ENCODE data around the gene SLC6A15. TPM values are rescaled to one million over a fixed set of nuclear protein-coding genes. Genes with fewer than 3 reads are reported as not detected.

The SLC6A15 gene
- total and polyA plus RNA-seq, 2 of the 13 experiments (the other 11 are each of a cell fraction or from before 2014, with no cell fraction given): not detected

- TF ChIP-seq TCF12 (IDR thresholded peaks at IDR 0.05) (no peak), TCF12 (CRISPR knock-in tag; IDR thresholded peaks at IDR 0.05) (no peak), ZNF768 (CRISPR knock-in tag; IDR thresholded peaks at IDR 0.05) (no peak), ZNF260 (CRISPR knock-in tag; IDR thresholded peaks at IDR 0.05; ENCODE audit: borderline replicate concordance, low read depth) (no peak), ZNF354B (CRISPR knock-in tag; IDR thresholded peaks at IDR 0.05) (no peak), SRSF4 (IDR thresholded peaks at IDR 0.05; ENCODE audit: low read depth, low read length, poor library complexity, severe bottlenecking) (no peak), ZBTB25 (CRISPR knock-in tag; IDR thresholded peaks at IDR 0.05) (no peak)
- FAIRE-seq (no peak), DNase-seq (ENCODE audit: low spot score) (no peak), ATAC-seq (no peak)
- Histone ChIP-seq H3K4me2 (ENCODE audit: low read depth, low read length) (no peak overlapping the region), H4K20me1 (ENCODE audit: insufficient read depth, low read length) (no peaks in the 10 kb centered on the region), H3K27ac (ENCODE audit: extremely low read length, insufficient read depth, low read length) (no peak overlapping the region), H2AFZ (ENCODE audit: low read length) (no peak overlapping the region), H3K4me3 (replicated peaks in 1 of 3; ENCODE audit: insufficient read depth in 1 of 3, low read depth in 2 of 3, low read length in 3 of 3) (no peak overlapping the region), H3K4me1 (ENCODE audit: insufficient read depth, low read length) (no peaks in the 10 kb centered on the region), H3K36me3 (replicated peaks in 1 of 2; ENCODE audit: control insufficient read depth in 1 of 2, insufficient read depth in 2 of 2, low read length in 2 of 2) (no peaks in the 10 kb centered on the region), H3K79me2 (ENCODE audit: insufficient read depth, low read length) (no peaks in the 10 kb centered on the region), H3K27me3 (ENCODE audit: control insufficient read depth in 1 of 2, insufficient read depth in 2 of 2, low read length in 2 of 2) (no peaks in the 10 kb centered on the region), H3K9ac (ENCODE audit: insufficient read depth, low read depth, low read length) (no peak overlapping the region), H3K9me3 (ENCODE audit: low read length) (no peaks in the 10 kb centered on the region)
- in situ Hi-C loops (cut with HindIII; ENCODE audit: extremely low pct_ligation_motif_present, low pct_unique_long_range_greater_than_20kb) (no loop called here), intact Hi-C loops (cut with micrococcal nuclease; ENCODE audit: unreplicated experiment) (no loop called here)
- BruUV-seq (replicated peaks): no TSS peak
- CTCF ChIA-PET (ENCODE audit: low intra/inter-chr PET ratio, low total read pairs): no interaction called here
- WGBS (ENCODE audit: low lambda C conversion rate): 1% methylated on average over 2 of the region's 2 CpGs
- POLR2A ChIA-PET: no interaction called here
These were observed 53.8 kb downstream of the SLC6A15 start for GRCh38 chr12:84858796-84859195.

GRCh38 chr12:84857525-84858208 is 54.9 kb downstream of the SLC6A15 start:
- Histone ChIP-seq H3K4me3 (replicated peaks in 1 of 3; ENCODE audit: insufficient read depth in 1 of 3, low read depth in 2 of 3, low read length in 3 of 3) (no peak overlapping the region), H3K4me2 (ENCODE audit: low read depth, low read length) (no peak overlapping the region), H3K27me3 (ENCODE audit: control insufficient read depth in 1 of 2, insufficient read depth in 2 of 2, low read length in 2 of 2) (no peaks in the 10 kb centered on the region), H3K9me3 (ENCODE audit: low read length) (no peaks in the 10 kb centered on the region), H3K27ac (ENCODE audit: extremely low read length, insufficient read depth, low read length) (no peak overlapping the region), H3K9ac (ENCODE audit: insufficient read depth, low read depth, low read length) (no peak overlapping the region), H3K36me3 (replicated peaks in 1 of 2; ENCODE audit: control insufficient read depth in 1 of 2, insufficient read depth in 2 of 2, low read length in 2 of 2) (no peaks in the 10 kb centered on the region), H3K79me2 (ENCODE audit: insufficient read depth, low read length) (no peaks in the 10 kb centered on the region), H3K4me1 (ENCODE audit: insufficient read depth, low read length) (no peaks in the 10 kb centered on the region), H4K20me1 (ENCODE audit: insufficient read depth, low read length) (no peaks in the 10 kb centered on the region), H2AFZ (ENCODE audit: low read length) (no peak overlapping the region)
- ATAC-seq: no peak
- intact Hi-C loops (cut with micrococcal nuclease; ENCODE audit: unreplicated experiment) (no loop called here), in situ Hi-C loops (cut with HindIII; ENCODE audit: extremely low pct_ligation_motif_present, low pct_unique_long_range_greater_than_20kb) (no loop called here)
- DNase-seq (ENCODE audit: low spot score): no peak
- ChIA-PET POLR2A (no interaction called here), CTCF (ENCODE audit: low intra/inter-chr PET ratio, low total read pairs) (no interaction called here)
- FAIRE-seq: no peak
- WGBS (ENCODE audit: low lambda C conversion rate): 0% methylated on average over 2 of the region's 2 CpGs
- BruUV-seq (replicated peaks): no TSS peak
- TF ChIP-seq HDAC1 (CRISPR knock-in tag; IDR thresholded peaks at IDR 0.05) (no peak), PBX2 (CRISPR knock-in tag; IDR thresholded peaks at IDR 0.05) (no peak), PBX3 (CRISPR knock-in tag; IDR thresholded peaks at IDR 0.05; ENCODE audit: borderline replicate concordance) (no peak), NBN (conservative IDR thresholded peaks at IDR 0.05) (no peak), STAG1 (CRISPR knock-in tag; IDR thresholded peaks at IDR 0.05) (no peak), NFATC3 (CRISPR knock-in tag; IDR thresholded peaks at IDR 0.05) (no peak), FOXP1 (IDR thresholded peaks at IDR 0.05) (no peak), FOXP1 (CRISPR knock-in tag; IDR thresholded peaks at IDR 0.05) (no peak), ATF7-NPFF (CRISPR knock-in tag; IDR thresholded peaks at IDR 0.05; ENCODE audit: low read depth) (no peak), YEATS2 (CRISPR knock-in tag; IDR thresholded peaks at IDR 0.05; ENCODE audit: borderline replicate concordance) (no peak), MIXL1 (CRISPR knock-in tag; IDR thresholded peaks at IDR 0.05) (no peak), SATB2 (CRISPR knock-in tag; IDR thresholded peaks at IDR 0.05) (no peak)
